Smooth muscle cell (in vitro differentiated cells): ENCODE measurements around the gene GDF2. TPM values are rescaled to one million over a fixed set of nuclear protein-coding genes. Genes with fewer than 3 reads are reported as not detected.

ENCODE experiments used
- DNase-seq: peaks from one replicate; lab custom pipeline; 2025; ENCODE audit not compliant: unreplicated experiment; lab: John Stamatoyannopoulos, UW
- H2AFZ ChIP-seq: fragments of 200-600 bp; sonication (generic); 2 replicates; pipeline ENCODE4 v1.6.0; 2016; ENCODE audit warnings: antibody characterized with exemption, low read depth, mild to moderate bottlenecking
- H3F3A ChIP-seq: fragments of 200-600 bp; sonication (generic); 2 replicates; pipeline ENCODE4 v1.6.0; 2017; ENCODE audit warnings: antibody characterized with exemption, low read depth
- H3K27ac ChIP-seq: fragments of 200-600 bp; sonication (generic); 2 replicates; pipeline ENCODE4 v1.5.1; 2016; ENCODE audit warnings: low read depth, mild to moderate bottlenecking
- H3K27me3 ChIP-seq: fragments of 200-600 bp; sonication (generic); 2 replicates; pipeline ENCODE4 v1.6.1; 2016; ENCODE audit warnings: low read depth, mild to moderate bottlenecking
- H3K36me3 ChIP-seq: fragments of 200-600 bp; sonication (generic); 2 replicates; pipeline ENCODE4 v1.5.1; 2016; ENCODE audit warnings: low read depth
- H3K4me1 ChIP-seq: fragments of 200-600 bp; sonication (generic); 2 replicates; pipeline ENCODE4 v1.5.1; 2016; ENCODE audit warnings: low read depth
- H3K4me2 ChIP-seq: fragments of 200-600 bp; sonication (generic); 2 replicates; pipeline ENCODE4 v1.6.0; 2016; ENCODE audit warnings: mild to moderate bottlenecking
- H3K4me3 ChIP-seq: fragments of 200-600 bp; sonication (generic); 2 replicates; pipeline ENCODE4 v1.5.1; 2016; ENCODE audit warnings: mild to moderate bottlenecking
- H3K79me2 ChIP-seq: fragments of 200-600 bp; sonication (generic); 2 replicates; pipeline ENCODE4 v1.6.0; 2016; ENCODE audit warnings: low read depth, mild to moderate bottlenecking
- H3K9ac ChIP-seq: fragments of 200-600 bp; sonication (generic); 2 replicates; pipeline ENCODE4 v1.6.0; 2016; ENCODE audit warnings: low read depth
- H3K9me3 ChIP-seq: fragments of 200-600 bp; sonication (generic); replicated peaks from 2 replicates; pipeline ENCODE4 v1.5.1; 2016; ENCODE audit warnings: low read depth
- H4K20me1 ChIP-seq: fragments of 200-600 bp; sonication (generic); 2 replicates; pipeline ENCODE4 v1.6.0; 2016; ENCODE audit warnings: low read depth
- WGBS: methylation state at CpG from one replicate; pipeline ENCODE4 v1.1.7; 2016; ENCODE audit warnings: low lambda C conversion rate; 5-methylcytosine and 5-hydroxymethylcytosine counted together
- polyA plus RNA-seq: library from polyadenylated mRNA; unstranded; fragments of >200 nt; fragmentation: Nextera tagmentation; extraction: Ambion mirVana; gene quantifications from 2 replicates; pipeline ENCODE4 v1.2.1, GENCODE V29; 2016
- total RNA-seq: library from RNA; depleted of rRNA; stranded (reverse); fragments of >200 nt; gene quantifications from 2 replicates; pipeline ENCODE4 v1.2.3, GENCODE V29; 2014
- TF ChIP-seq, protein P1 (sequence below): fragments of 200-600 bp; sonication (generic); IDR thresholded peaks from 2 replicates; pipeline ENCODE4 v1.5.1; 2017; ENCODE audit warnings: borderline replicate concordance, mild to moderate bottlenecking, antibody characterized with exemption; ENCODE audit not compliant: insufficient read depth, poor library complexity, severe bottlenecking

The GDF2 gene
- total and polyA plus RNA-seq, 2 experiments from 2014 or later = not detected

- H2AFZ ChIP-seq = no peak overlapping the region
- TF ChIP-seq, protein P1, sequence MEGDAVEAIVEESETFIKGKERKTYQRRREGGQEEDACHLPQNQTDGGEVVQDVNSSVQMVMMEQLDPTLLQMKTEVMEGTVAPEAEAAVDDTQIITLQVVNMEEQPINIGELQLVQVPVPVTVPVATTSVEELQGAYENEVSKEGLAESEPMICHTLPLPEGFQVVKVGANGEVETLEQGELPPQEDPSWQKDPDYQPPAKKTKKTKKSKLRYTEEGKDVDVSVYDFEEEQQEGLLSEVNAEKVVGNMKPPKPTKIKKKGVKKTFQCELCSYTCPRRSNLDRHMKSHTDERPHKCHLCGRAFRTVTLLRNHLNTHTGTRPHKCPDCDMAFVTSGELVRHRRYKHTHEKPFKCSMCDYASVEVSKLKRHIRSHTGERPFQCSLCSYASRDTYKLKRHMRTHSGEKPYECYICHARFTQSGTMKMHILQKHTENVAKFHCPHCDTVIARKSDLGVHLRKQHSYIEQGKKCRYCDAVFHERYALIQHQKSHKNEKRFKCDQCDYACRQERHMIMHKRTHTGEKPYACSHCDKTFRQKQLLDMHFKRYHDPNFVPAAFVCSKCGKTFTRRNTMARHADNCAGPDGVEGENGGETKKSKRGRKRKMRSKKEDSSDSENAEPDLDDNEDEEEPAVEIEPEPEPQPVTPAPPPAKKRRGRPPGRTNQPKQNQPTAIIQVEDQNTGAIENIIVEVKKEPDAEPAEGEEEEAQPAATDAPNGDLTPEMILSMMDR = no peak
- no peak overlapping the region for H3K9ac ChIP-seq
- no peaks in the 10 kb centered on the region for H3K79me2 ChIP-seq
- H3K27ac ChIP-seq = no peak overlapping the region
- no peaks in the 10 kb centered on the region for H3K9me3 ChIP-seq
- WGBS = 65% methylated on average over 11 of the region's 11 CpGs
- no peaks in the 10 kb centered on the region for H3K4me1 ChIP-seq
- no peaks in the 10 kb centered on the region for H4K20me1 ChIP-seq
- no peaks in the 10 kb centered on the region for H3F3A ChIP-seq
- H3K4me2 ChIP-seq = no peak overlapping the region
- no peak overlapping the region for H3K4me3 ChIP-seq
- no peaks in the 10 kb centered on the region for H3K36me3 ChIP-seq
- no peak for DNase-seq
- peaks cover 9% of the 10 kb centered on the region for H3K27me3 ChIP-seq
Observed at GRCh38 chr10:47326927-47327330, 4.7 kb downstream of the GDF2 start.

GRCh38 chr10:47329855-47330254 lies 7.6 kb downstream of the GDF2 start:
- no peak overlapping the region for H3K4me2 ChIP-seq

DNA sequence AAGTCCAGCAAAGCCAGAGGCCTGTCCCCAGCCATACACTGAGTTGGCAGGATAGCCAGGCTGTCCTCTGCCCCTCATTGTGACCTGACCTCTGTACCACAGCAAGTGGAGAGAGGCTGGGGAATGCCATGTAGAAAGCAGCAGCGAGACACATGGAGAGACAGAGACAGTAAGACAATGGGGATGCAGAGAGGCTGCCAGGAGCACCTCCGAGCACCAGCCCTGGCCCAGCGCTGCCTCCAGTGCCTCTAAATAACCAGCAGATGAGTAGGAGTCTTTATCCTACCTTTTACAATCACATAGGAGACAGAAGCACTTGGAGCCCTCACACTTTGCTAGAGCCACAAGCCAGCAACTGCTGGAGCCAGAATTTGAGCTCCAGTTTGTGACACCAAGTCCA lies 8.1 kb downstream of the GDF2 start:
- Histone ChIP-seq H3F3A (no peaks in the 10 kb centered on the region), H3K79me2 (no peaks in the 10 kb centered on the region), H3K4me1 (no peaks in the 10 kb centered on the region), H2AFZ (no peak overlapping the region), H3K27me3 (peaks cover 10% of the 10 kb centered on the region), H3K4me2 (no peak overlapping the region), H3K36me3 (no peaks in the 10 kb centered on the region), H3K9me3 (no peaks in the 10 kb centered on the region), H3K4me3 (no peak overlapping the region), H3K9ac (no peak overlapping the region), H4K20me1 (no peaks in the 10 kb centered on the region), H3K27ac (no peak overlapping the region)
- DNase-seq = no peak
- TF ChIP-seq, protein P1 = no peak
- WGBS = 98% methylated on average over 3 of the region's 3 CpGs

More at GRCh38 chr10:47329855-47330254, 7.6 kb downstream of the GDF2 start:
- Histone ChIP-seq H3K36me3 (no peaks in the 10 kb centered on the region), H3K27ac (no peak overlapping the region), H3F3A (no peaks in the 10 kb centered on the region), H4K20me1 (no peaks in the 10 kb centered on the region), H3K4me1 (no peaks in the 10 kb centered on the region), H3K79me2 (no peaks in the 10 kb centered on the region), H3K27me3 (peaks cover 11% of the 10 kb centered on the region), H3K9ac (no peak overlapping the region), H3K9me3 (no peaks in the 10 kb centered on the region), H3K4me3 (no peak overlapping the region), H2AFZ (no peak overlapping the region)
- no peak for DNase-seq
- TF ChIP-seq, protein P1 = no peak
- WGBS = 91% methylated on average over 4 of the region's 4 CpGs

DNA sequence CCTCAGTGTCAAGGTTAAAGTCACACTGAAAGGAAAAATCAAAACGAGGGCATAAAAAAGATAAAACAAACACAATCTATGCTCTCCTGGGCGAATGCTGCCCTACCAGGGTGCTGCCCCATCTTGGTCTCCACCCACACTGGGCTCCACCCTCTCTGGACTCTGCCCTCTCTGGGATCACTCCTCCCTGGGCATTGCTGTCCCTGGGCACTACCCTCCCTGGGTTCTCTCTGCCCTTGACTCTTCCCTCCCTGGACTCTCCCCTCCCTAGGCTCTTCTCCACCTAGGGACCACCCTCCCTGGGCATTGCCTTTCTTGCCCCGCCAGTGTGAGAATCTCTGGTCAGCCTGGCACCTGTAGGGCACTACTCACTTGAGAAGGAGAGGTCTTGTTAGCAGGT lies 8.6 kb downstream of the GDF2 start:
- Histone ChIP-seq H3K9ac (no peak overlapping the region), H2AFZ (no peak overlapping the region), H3K4me1 (no peaks in the 10 kb centered on the region), H3K9me3 (no peaks in the 10 kb centered on the region), H3K4me2 (no peak overlapping the region), H3K4me3 (no peak overlapping the region), H3K36me3 (no peaks in the 10 kb centered on the region), H4K20me1 (no peaks in the 10 kb centered on the region), H3K27ac (no peak overlapping the region), H3K27me3 (peaks cover 10% of the 10 kb centered on the region), H3K79me2 (no peaks in the 10 kb centered on the region), H3F3A (no peaks in the 10 kb centered on the region)
- DNase-seq = no peak
- TF ChIP-seq, protein P1 = no peak
- 82% methylated on average over 3 of the region's 3 CpGs for WGBS
